Activated T-cell treated with anti-CD3 and anti-CD28 coated beads, Interleukin-2, amount 50 U/mL, for 1 hour (primary cell): ENCODE data around the gene TMEM151A.
"Not testable (repeated sequence)": the region's sequence is repeated elsewhere in the genome, so short reads cannot be mapped to it uniquely, and the experiment has no call there.

ENCODE experiments used
- DNase-seq: peaks from one replicate; pipeline ENCODE4 v3.0.0-alpha.2; 2020

TMEM151A gene

DNA sequence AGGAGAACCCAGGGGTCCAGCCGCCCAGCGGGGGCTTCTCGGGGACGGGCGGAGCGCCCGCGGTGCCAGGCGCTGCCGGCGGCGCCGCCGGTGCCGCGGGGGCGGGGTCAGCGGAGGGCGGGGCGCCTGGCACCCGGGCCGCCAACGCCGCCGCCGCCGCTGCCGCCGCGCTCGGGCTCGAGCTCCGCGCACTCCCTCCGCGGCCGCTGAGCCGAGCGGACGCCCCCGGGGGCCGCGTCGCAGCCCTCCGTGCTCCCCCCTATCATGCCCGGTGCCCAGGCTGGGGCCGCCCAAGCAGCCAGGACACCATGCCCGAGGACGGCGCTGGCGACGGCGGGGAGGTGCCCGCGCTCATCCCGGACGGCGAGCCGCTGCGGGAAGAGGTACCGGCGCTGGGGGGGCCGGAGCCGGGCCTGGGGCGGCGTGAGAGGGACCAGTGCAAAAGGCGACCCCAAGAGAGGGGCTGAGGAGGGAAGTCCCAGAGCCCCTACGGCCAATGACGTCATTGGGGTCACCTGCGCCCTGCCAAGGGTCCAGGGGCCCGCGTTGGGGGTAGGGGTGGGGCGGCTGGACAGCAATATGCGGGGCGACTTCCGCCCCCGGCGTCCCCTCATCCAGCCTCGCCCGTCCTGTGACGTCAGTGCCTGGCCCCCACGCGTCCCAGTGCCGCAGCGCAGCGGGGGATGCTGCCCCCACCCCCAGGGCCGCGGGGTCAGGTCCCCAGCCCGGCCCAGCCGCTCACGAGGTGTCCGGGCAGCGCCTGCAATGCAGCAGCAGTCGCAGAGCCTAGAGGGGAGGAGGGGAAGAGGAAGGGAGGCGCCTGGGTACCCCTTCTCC, at the start of gene TMEM151A:
TMEM151A (plus strand) TSS at position 189 of the 837 bp plus-strand sequence; CDS start at position 309, 120 bp downstream.
- peak; percentile 51 for DNase-seq

DNA sequence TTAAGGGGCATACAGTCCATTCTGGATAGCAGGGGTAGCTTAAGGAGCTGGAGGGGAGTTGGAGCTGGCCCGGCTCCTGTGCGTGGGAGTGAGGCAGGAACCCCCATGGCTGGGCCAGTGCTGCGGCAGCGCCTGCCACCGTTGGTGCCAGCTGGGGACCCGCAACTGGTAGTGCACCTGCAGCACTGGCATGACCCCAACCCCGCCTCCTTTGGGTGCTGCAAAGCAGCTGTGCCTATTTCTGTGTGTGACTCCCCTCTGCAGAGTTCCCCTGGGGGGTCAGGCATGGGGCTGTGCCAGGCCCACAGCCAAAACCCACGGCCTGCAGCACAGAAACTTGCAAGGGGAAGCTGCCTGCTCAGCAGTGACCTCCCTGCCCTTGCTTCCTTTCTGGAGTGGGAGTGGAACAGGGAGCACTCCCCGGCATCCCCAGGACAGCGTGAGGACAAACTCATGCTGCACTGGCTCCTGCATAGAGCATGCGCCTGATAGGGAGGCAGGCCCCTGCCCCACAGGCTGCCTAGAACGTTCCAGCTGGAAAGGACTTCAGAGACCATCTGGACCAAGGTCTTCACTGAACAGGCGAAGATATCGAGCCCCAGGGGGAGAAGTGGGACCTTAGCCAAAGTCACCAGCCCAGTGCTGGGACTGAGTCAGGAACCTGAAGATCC, 49.5 kb upstream of the TMEM151A start:
- DNase-seq, result no peak

- no peak for DNase-seq
These were observed 47.7 kb upstream of the TMEM151A start for GRCh38 chr11:66243782-66244535.

- DNase-seq, result no peak
These were observed 44.4 kb upstream of the TMEM151A start for GRCh38 chr11:66247295-66247694.

- DNase-seq, result no peak
These were observed 43.9 kb upstream of the TMEM151A start for GRCh38 chr11:66247801-66248200.

DNA sequence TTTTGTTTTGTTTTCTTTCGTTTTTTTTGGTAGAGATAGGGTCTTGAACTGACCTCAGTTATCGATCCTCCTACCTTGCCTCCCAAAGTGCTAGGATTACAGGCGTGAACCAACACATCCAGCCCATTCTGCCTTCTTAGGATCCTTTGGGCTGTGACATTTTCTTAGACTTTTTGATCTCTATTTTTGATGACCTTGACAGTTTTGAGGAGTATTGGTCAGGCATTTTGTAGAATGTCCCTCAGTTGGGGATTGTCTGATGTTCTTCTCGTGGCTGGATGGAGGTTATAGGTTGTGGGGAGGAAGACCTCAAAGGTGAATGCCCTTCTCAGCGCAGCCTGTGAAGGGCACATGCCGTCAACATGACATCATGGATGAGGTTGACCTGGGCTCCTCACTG, 42.8 kb upstream of the TMEM151A start:
- no peak for DNase-seq

DNA sequence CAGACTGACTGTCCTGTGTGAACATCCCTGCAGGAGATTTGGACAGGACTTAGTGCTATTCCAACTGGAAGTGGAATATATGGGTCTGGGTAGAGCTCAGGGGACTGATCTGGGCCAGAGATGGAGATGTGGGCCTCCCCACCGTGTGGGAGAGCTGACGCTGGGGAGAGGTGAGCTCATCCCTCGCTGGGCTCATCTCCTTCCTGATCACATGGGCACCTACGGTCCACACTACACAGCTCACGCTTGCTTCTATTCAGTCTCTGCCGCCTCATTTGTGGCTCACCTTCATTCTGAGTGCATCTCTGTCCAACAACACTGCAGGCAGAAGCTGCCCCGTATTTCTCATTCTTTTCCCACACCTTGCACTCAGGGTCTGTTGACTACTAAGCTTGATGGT, 39.9 kb upstream of the TMEM151A start:
- no peak for DNase-seq

- DNase-seq, result not testable (repeated sequence)
These were observed 38.6 kb upstream of the TMEM151A start for GRCh38 chr11:66253081-66253480.

DNA sequence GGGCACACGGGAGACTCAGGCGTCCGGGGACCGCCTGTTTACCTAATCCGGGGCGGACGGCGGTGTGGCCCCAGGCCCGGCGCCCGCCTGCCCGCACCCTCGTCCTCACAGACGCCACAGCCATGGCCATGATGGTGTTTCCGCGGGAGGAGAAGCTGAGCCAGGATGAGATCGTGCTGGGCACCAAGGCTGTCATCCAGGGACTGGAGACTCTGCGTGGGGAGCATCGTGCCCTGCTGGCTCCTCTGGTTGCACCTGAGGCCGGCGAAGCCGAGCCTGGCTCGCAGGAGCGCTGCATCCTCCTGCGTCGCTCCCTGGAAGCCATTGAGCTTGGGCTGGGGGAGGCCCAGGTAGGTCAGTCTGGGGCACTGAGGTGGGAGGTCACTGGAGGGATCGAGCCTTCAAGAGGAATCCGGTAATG, 33.2 kb upstream of the TMEM151A start:
- no peak for DNase-seq

- no peak for DNase-seq
These were observed 32.5 kb upstream of the TMEM151A start for GRCh38 chr11:66259225-66259624.

- no peak for DNase-seq
These were observed 31.7 kb upstream of the TMEM151A start for GRCh38 chr11:66259956-66260355.

GRCh38 chr11:66261578-66261977, 30.1 kb upstream of the TMEM151A start:
- DNase-seq, result no peak

- DNase-seq, result no peak
These were observed 29.5 kb upstream of the TMEM151A start for GRCh38 chr11:66262191-66262590.

DNA sequence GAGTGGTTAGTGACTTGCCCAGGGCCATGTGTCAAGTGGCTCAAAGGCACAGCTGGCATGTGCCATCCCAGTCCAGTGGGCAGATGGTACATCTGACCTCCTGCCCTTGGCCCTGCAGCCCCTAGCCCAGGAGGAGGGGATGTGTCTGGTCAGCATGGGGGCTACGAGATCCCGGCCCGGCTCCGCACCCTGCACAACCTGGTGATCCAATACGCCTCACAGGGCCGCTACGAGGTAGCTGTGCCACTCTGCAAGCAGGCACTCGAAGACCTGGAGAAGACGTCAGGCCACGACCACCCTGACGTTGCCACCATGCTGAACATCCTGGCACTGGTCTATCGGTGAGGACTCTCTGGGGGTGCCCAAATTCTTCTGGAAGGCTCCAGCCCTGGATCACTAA, 29.0 kb upstream of the TMEM151A start:
- DNase-seq, result no peak

DNA sequence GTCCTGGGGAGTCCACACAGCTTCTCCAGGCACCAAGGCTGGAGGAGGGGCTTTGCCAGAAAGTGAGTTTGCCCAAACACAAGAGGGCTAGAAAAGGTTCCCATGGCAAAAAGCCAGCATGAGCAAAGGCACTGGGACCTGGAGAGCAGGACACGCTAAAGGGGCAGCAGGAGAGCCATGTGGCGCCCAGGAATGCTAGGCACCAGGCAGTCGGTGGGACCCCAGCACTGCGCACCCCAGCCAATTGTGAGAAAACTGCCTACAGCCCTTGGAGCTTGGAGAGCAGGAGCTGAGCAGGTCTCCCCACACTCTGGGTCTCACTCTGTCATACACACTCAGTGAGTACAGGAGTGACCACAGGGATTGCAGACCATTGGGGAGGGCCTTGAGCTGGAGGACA, 28.5 kb upstream of the TMEM151A start:
- DNase-seq, result no peak

DNA sequence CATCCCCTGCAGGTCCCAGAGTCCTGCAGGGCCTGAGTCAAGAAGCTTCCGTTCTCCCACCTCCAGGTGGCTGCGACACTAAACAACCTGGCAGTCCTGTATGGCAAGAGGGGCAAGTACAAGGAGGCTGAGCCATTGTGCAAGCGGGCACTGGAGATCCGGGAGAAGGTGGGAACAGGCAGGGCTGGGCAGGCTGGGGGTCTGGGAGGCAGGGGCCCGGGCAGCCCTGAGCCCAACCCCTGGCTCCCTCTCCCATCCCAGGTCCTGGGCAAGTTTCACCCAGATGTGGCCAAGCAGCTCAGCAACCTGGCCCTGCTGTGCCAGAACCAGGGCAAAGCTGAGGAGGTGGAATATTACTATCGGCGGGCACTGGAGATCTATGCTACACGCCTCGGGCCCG, 27.9 kb upstream of the TMEM151A start:
- no peak for DNase-seq

DNA sequence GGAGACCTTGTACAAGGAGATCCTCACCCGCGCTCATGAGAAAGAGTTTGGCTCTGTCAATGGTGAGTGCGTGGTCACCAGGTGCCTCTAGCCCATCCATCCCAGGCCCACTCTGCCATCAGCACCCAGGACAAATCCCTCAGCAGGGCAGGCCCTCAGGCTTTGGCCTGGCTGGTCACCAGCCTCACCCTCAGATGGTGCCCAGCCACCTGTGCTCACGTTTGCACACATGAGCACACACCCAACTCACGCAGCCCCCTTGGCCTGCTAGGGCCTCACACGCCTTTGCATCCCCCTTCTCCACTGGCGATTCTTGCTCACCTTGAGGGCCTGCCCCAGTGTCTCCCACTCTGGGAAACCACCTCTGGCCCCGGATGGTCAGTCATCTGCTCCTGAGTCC, 27.3 kb upstream of the TMEM151A start:
- no peak for DNase-seq

- no peak for DNase-seq
These were observed 26.8 kb upstream of the TMEM151A start for GRCh38 chr11:66264914-66265313.

GRCh38 chr11:66265531-66266377, 25.9 kb upstream of the TMEM151A start:
- DNase-seq, result no peak

DNA sequence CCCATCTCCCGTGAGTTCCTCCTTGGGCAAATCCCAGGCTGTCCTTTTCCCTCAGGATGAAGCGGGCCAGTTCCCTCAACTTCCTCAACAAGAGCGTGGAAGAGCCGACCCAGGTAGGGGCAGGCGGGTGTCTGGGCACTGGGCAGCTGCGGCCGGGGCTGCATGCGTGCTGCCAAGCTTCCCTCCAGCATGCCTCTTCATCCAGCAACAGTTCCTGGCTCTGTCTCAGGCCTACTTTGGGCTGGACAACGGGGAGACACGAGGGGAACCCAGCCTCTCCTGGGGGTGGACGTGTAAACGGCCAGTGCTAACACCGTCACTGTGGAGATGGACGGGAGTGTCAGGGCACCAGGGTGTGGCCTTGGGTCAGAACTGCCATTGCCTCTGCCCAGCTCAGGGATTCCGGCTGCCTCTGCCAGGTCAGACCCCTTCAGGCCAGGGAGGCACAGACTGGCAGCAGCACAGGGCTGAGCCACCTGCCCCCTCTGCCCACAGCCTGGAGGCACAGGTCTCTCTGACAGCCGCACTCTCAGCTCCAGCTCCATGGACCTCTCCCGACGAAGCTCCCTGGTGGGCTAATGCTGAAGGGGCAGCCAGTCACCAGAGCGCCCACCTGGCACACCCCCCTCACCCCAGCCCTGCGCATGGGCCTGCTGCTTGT, 25.2 kb upstream of the TMEM151A start:
- DNase-seq, result no peak

DNA sequence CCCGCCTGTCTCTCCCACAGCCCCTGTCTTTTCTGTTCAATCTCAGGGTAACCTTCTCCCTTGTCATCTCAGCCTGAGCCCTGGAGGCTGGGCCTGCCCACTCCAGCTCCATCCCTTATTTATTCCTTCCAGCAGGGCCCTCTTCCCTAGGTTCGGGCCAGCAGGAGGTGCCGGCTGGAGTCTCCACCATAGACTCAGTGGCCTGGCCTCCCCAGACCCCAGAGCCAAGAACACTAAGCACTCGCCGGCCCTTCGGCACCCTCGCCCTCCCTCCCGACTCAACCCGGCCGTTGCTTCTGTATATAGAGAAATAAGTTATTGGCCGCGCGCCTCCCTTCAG, 24.7 kb upstream of the TMEM151A start:
- DNase-seq, result no peak
